NK-92 (cell line): ENCODE data around the gene SUN1.

Experiments
- DNase-seq: peaks from one replicate; lab custom pipeline; 2025; ENCODE audit not compliant: unreplicated experiment; lab: John Stamatoyannopoulos, UW

Gene SUN1

DNA sequence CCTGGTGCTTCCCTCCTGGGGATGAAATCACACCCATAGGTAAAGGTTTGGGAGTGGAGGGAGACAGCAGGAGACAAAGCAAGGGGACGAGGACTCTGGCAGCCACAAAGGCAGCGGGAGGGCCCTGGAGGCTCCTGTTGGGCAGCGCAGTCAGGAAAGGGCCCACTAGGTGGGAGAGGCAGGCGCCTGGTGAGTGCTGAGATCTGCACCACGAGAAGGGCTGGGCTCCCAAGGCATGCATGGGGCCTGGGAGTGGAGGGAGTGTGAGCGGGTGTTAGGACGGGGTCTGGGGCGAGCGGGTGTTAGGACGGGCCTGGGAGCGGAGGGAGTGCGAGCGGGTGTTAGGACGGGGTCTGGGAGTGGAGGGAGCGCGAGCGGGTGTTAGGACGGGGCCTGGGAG lies 57.1 kb downstream of the SUN1 start:
- no peak for DNase-seq

DNA sequence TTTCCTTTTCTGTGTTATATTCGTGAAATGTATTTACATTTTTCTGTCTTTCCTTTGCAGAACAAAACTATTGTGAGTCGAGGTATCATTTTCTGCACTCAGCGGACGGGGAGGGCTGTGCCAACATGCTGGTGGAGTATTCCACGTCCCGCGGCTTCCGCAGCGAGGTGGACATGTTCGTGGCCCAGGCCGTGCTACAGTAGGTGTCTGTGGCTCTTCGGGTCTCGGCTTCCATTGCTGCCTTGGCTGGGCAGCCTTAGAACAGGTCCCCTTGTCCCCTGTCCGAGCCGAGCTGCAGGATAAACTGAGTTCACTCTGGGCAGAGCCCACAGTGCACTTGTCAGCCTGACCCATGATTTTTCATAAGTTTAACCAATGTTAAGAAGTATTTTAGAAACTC lies 58.6 kb downstream of the SUN1 start:
- no peak for DNase-seq

DNA sequence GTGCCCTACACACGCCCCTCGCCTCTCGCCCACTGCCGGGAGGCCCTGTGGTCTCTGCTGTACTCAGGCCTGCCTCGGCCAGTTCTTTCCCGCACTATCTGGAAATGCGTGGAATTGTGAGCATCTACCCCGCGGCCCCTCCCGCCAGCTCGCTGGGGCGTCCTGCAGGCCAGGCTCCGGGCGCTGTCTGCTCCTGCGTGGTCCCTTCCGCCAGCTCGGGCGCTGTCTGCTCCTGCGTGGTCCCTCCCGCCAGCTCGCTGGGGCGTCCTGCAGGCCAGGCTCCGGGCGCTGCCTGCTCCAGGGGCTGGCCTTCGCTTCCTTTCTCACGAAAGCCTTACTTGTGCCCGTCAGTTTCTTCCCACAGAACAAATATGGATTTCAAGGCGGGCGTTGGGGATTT lies 59.0 kb downstream of the SUN1 start:
- DNase-seq: no peak

DNA sequence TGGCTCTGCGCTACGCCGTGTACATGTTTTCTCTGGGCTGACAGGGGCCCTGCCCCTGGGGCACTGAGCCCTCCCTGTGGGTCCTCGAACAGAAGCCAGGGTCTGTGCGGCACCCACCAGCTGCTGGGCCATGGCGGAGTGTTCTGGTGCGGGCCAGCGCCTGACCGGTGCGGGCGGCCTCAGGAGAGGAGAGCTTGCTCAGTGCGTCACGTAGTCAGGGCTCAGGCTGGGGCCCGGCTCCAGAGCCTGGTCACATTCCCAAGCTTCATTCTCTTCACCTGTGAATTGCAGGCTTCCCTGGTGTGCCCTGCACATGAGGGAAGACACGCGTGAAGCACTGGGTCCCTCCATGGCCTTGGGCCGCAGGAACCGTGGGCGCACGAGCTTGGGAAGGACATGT lies 59.5 kb downstream of the SUN1 start:
- no peak for DNase-seq

DNA sequence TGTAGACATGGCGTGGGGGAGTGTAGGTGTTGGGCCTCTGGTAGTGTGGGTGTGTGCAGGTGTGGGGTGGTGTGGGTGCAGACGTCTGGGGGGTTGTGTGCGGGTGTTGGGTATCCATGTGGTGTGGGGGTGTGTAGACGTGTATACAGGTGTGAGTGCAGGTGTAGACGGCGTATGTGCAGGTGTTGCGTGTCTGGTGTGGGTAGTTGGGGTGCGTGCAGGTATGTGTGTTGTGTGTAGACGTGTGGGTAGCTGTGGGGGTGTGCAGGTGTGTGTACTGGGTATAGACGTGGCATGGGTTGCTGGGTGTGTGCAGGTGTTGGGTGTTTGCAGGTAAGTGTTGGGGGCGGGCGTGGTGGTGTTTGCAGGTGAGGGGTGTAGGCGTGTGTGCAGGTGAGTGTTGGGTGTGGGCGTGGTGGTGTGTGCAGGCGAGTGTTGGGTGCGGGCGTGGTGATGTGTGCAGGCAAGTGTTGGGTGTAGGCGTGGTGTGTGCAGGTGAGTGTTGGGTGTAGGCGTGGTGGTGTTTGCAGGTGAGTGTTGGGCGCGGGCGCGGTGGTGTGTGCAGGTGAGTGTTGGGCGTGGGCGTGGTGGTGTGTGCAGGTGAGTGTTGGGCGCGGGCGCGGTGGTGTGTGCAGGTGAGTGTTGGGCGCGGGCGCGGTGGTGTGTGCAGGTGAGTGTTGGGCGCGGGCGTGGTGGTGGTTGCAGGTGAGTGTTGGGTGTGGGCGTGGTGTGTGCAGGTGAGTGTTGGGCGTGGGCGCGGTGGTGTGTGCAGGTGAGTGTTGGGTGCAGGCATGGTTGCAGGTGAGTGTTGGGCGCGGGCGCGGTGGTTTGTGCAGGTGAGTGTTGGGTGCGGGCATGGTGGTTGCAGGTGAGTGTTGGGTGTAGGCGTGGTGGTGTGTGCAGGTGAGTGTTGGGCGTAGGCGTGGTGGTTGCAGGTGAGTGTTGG lies 60.6 kb downstream of the SUN1 start:
- no peak for DNase-seq

DNA sequence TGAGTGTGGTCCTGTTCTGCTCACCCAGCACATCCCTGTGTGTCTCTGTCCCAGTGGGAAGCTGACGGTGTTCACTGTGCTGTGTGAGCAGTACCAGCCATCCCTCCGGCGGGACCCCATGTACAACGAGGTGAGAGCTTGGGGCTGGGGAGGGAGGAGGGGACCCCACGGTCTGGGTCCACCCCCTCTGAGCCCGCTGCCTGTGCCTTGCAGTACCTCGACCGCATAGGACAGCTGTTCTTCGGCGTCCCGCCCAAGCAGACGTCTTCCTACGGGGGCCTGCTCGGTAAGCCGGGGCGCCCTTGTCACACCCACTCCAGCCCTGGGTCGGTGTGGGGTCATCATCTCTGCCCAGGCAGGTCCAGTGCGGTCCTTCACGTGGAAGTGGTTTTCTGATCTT lies 61.4 kb downstream of the SUN1 start:
- DNase-seq: no peak

DNA sequence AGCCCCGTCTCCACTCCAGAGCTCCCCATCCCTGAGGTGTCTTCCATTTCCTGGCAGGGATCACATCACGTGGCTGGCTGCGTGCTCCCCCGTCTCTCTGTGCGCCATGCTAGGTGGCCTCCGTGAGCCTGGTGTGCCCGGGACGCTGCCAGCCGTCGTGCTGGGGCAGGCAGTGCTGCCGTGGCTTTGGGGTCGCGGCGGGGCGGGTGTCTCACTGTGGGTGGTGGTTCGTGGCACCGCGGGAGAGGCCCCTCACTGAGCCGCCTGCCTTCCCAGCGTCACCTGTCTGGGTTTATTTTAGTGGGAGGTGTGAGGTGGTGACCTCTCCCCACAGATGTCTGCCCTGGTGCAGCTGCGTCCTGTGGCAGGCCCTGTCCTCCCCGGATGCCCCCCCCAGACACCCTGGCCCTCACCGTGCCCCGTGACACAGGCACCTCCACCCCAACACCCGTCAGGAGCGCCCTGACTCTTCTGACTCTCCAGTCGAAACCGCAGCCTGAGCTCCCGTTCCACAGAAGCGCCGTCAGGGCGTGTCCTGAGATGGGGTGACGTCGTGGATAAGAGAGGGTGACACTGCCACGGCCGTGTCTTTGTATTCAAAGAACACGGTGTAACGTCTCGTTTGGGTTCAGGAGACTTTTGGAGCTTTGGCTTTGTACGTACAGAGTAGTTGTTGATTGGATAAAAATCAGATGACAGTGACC lies 62.0 kb downstream of the SUN1 start:
- DNase-seq: no peak

DNA sequence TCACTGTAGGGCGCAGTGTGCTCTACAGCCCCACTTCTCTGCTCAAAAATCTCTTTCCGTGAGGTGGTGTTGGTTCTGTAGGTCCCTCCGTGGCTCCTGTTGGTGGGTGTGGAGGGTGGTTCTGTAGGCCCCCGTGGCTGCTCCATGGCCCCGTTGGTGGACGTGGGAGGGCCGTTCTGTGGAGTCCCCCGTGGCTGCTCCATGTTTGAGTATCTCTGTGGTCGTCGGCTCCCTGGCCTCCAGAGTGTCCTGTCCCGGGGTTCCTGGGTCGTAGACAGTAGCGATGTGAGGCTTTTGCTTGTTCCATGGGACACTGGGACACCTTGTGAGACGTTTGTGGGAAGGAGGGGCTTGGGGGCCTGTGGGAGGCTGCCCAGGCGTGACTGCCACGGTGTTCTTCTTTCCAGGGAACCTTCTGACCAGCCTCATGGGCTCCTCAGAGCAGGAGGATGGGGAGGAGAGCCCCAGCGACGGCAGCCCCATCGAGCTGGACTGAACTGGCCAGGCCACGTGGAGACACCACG lies 62.7 kb downstream of the SUN1 start:
- no peak for DNase-seq

DNA sequence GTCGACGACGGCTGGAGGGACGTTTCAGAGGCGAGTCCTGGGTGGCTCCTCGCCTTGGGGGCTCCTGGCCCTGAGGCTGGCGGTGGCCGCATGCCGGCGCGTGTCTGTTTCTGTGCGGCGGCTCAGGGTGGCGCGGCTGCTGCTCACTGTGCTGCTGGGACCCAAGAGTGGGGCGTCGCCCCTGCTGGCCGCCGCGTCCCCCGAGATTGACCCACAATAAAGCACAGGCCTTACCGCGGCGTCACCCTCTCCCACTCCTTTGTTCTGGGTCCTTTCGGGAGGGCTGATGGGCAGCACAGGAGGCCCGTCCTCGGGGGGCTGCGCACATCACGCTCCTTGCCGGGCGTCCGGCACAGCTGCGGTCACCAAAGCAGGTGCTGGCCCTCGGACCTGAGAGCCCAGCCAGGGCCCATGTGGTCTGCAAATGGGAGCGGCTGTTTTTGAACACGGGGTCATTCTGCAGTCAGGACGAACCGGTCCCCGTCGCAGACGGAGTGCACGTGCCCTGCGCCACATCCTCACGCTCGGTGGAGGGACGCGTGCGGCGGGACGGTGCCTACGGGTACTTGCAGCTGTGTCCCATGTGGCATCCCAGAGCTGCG lies 63.3 kb downstream of the SUN1 start:
- no peak for DNase-seq

DNA sequence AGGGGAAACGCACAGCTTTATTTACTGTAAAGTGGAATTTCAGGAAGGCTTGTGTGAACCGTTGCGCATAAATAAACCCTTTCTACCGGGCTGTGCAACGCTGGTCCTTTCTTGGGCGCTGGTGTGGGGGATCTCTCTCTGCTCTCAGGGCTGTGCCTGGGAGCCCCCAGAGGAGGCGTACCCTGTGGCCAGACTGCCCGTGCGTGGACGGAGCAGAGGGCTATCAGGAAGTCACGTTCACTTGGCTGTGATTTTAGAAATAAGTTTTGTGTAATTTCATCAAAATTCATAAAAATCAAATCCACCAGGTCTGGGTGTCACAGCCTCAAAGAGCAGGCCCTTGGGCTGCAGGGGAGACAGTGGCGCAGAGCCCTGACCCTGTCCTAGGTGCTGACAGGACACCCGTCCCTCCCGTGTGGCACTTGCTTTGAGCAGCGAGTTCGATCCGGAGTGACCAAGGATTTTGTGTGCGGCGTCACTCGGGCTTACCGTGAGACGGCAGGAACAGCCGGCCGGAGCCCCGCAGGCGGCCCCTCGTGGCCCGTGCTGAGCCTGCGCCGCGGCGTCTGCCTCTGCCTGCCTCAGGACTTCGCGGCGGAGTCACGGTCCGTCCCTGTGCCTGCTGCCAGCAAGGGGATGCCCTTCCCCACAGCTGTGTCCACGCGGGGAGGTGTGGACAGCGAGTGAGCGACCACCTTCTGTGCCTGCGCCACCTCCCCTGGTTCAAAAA lies 64.2 kb downstream of the SUN1 start:
- no peak for DNase-seq

DNA sequence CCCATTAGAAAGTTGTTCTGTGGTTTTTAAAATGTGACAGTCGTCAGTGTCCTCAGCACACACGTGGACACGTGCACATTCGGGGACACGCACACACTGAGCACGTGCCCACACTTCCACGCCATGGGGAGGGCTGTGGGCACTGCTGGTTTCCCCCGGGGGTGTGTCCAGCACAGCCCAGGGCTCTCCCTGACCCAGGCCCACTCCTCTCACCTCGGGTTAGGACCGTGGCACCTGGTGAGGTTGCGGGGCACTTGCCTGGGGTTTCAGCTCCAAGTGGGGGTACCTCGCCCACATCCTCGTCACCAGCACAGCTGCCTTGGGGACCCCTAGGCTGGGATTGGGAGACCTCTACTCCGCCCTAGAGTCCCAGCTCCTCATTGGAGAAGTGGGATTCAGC lies 64.8 kb downstream of the SUN1 start:
- DNase-seq: no peak

DNA sequence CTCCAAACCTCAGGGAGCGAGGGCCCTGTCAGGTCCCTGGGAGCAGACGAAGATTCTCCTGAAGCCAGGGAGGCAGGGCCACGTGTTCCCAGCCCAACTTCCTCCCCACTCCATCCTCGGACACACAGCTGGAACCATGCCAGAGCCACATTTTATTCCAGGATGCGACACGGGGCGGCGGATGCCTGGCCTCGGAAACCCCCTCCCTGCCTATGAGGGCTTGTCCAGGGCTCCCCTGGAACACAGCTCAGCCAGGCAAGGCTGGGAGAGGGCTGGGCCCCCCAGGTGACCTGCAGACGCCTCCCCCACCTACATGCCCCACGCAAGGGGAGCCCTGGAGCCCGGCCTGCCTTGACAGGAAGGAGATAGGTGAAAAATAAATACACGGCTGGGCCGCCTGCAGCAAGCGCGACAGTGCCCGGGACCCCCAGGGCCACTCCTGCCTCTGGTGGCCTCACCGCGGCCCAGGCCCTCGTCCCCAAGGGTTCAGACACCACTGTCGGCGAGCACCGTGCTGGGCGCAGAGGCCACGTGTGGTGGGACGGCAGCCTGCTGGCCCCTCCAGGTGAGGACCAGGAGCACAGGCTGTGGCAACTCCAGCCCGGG lies 65.6 kb downstream of the SUN1 start:
- DNase-seq: no peak

DNA sequence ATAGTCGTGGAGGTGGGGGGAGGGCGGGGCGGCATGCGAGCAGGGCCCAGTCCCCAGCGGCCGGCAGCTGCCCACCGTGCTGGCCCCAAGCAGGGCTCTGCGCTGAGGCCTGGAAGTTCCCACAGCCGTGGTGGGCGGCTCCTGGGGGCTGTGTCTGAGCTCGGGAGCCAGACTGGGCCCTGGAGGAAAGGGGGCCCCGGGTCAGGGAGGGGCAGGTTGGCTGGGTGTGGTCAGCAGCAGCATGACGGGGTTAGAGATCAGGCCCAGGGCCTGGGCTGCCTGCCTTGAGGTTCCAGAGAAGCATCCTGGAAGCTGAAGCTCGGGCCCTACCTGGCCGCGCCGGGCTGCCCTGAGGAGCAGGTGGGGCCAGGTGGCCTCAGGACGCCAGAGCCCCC lies 66.2 kb downstream of the SUN1 start:
- DNase-seq: no peak

DNA sequence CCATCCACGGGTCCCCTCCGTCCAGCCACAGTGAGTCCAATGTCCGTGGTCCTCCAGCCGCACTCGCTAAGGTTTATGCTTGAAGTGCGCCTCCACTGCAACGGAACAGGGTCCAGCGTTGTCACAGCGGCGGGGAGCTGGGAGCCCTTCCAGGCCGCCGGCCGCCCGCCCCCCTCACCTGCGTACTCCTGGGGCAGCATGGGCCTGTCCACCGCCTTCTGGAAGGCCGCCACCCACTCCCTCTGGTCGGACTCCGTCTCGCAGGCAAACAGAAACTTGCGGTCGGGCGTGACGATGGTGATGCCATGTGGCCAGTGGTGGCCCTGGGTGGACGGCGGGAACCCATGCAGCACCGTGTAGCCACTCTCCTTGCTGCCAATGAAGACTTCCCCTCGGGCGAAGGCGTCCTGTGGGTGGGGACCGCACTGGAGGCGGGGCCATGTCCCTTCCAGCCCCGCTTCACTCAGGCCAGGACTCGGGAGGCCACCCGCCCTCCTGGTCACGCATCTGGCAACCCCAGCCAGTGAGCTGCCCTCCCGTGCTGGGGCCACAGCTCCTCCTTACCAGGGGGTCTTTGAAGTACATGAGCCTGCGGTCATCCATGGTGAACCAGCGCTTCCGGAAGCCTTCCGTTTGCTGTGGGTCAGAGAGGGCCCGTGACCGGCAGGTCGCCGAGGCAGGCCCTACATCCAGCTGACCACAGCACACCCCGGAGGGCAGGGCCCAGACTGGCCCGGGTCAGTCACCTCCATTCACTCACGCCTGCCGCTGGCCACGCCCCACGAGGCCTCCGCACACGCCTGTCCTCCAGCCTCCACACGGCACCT lies 66.8 kb downstream of the SUN1 start:
- DNase-seq: no peak

DNA sequence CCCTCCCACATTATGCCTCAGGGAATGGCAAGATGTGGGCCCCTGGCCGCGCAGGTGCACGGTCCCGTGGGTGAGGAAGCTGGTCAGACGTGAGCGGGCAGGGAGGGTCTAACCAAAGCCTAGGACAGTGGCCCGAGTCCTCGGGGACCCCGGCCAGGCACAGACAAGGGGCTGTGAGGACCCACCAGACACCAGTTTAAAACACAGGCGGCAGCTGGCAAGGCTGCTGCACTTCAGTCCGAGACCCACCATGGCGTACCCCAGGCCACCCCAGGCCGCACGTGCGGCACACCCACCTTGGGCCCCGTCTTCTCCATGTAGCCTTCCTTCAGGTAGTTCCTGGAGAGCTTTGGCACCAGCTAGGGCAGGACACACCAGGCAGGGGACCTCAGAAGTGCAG lies 67.5 kb downstream of the SUN1 start:
- no peak for DNase-seq

DNA sequence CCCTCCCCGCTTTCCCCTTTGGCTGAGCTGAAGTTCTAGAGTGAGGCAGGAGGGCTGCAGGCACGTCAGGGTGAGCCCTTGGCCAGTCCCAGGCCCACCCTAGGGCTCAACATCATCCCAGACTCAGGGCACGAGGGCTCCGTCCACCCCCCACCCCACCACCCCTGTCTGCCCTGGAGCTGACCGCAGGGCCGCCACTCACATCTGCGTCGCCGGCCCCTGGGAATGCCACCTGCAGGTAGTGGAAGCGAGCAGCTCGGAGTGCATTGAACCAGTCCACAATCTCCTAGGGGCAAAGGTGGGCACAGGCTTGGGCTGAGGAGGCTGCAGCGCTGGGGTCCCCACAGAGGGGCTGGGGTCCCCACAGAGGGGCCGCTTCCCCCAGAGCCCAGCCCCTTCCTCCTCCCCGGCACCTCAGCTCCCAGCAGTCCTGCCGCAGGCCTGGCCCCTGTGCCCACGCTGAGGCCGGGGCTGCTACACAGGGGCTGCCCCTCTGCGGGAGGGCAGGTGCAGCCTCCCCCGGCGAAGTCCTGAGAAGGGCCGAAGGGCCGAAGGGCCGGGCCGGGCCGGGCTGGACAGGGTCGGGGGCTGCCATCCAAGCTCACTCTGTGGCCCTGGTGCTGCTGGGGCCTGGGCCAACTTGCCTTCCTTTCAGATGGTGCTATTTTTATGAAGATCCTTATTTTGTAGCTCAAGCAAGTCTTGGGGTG lies 68.2 kb downstream of the SUN1 start:
- DNase-seq: no peak

DNA sequence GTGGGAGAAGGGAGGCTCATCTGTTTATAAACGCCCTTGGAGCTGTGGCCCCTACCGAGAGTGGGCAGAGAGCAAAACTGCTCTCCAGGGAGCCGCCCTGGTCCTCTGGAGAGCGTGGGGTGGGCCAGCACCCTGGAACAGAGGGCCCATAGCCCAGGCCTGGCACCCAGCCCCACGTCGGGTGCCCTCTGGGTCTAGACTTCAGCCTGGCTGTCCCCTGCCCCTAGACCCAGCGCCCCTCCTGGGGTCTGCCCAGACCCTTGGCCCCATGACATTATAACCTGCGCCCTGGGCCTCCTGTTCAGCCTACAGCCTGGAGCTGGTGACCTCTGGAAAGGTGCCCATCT lies 68.7 kb downstream of the SUN1 start:
- no peak for DNase-seq

DNA sequence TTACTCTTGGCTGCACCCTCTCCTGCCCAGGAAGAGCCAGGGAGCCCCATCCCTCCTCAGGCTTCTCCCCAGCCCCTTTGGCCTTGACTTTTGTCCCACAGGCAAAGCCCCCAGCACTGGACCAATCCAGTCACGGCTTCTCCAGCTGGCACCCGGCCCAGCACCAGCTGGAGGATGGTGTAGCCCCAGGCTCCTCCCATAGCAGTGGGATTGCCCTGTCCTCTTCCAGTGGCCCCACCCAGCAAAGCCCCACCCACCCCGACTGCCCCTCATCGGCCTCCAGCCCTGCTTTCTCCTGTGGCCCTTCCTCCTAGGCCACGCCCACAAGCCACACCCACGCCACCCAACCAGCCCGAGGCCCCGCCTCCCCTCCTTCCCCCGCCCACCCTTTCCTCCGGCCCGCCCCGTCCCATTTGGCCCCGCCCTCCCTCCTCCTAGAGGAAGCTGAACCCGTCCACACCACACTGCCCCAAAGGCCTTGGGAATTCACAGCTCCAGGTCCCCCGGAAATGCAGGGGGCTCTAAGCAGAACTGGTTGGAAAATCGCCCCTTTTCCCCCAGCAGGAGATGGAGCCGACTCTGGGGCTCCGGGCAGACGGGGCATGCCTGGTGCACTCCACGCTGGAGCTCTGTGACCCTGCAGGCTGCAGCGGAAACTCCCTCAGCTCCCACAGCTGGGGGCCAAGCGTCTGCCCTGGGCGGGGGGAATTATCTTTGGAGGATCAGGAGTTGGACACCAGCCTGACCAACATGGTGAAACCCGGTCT lies 69.3 kb downstream of the SUN1 start:
- DNase-seq: no peak

DNA sequence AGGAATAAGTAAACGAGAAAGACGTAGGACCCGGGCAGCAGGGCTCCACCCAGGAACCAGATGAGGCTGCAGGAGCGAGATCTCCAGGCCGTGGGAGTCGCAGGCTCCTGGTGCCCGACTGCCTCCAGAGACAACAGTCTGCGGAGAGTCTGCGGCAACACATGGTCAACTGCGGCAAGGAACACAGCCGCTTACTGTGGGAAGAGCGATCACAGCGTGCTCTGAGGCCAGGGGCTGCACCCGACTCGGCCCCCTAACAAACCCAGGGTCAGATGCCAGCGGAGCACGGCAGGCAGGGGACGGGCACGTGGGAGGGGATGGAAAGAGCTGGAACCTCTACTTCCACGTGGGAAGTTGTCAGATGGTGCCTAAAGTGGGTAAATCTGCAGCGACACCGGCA lies 70.7 kb downstream of the SUN1 start:
- no peak for DNase-seq
